ENCODE measurements around the gene GNMT. TPM values are rescaled to one million over a fixed set of nuclear protein-coding genes. Genes with fewer than 3 reads are reported as not detected.

GNMT gene
- total RNA-seq, result not detected in 2 replicates

GRCh38 chr6:42960243-42961019, at the start of gene GNMT:
Gene GNMT (plus strand): TSS chr6:42960754. CDS start chr6:42960768, 14 bp downstream.

DNA sequence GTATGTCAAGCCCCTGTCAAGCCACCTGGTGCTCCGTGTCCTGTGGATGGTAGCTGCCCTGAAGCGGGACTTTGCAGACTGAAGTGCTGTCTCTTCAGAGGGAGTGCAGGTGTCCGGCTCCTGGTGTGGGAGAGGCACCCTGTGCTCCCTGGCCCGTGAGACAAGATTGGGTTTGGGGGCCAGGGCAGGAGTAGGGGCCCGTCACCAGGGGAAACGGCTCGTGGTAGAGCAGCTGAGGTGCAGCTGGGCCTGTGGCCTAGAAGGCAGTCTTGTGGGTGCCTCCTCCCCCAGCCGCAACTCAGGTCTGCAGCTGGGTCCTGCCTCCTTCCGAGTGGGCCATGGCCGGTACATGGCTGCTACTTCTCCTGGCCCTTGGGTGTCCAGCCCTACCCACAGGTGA, 44.8 kb upstream of the GNMT start, which contains the start of gene PTCRA:
PTCRA (plus strand) TSS at position 322 of the 400 bp plus-strand sequence; CDS start at position 339, 17 bp downstream.

GRCh38 chr6:42928986-42929820, 31.4 kb upstream of the GNMT start, which contains the start of gene CNPY3:
Gene CNPY3 (plus strand): TSS chr6:42929480. CDS start chr6:42929571, 91 bp downstream.

GRCh38 chr6:42978839-42979522, 18.4 kb downstream of the GNMT start, which contains the start of gene PEX6:
Gene PEX6 (minus strand): TSS chr6:42979181. CDS start chr6:42979150, 31 bp downstream.

GRCh38 chr6:42984001-42984923, 23.7 kb downstream of the GNMT start, which contains the start of gene PPP2R5D:
Gene PPP2R5D (plus strand): TSS chr6:42984570. CDS start chr6:42984678, 108 bp downstream.

Other genes with a start within 250 kb of the GNMT start
- gene PRPH2, start 238.2 kb upstream of the GNMT start, total RNA-seq, result 2.5 and 4.4 TPM in 2 replicates
- 44.1 and 45.3 TPM in 2 replicates for gene TBCC, start 214.7 kb upstream of the GNMT start, total RNA-seq
- gene BICRAL, start 178.7 kb upstream of the GNMT start, total RNA-seq, result 3.7 and 6.5 TPM in 2 replicates
- 104 and 121 TPM in 2 replicates for gene RPL7L1, start 81.1 kb upstream of the GNMT start, total RNA-seq
- not detected in 2 replicates for gene PTCRA, start 44.7 kb upstream of the GNMT start, total RNA-seq
- gene CNPY3, start 31.3 kb upstream of the GNMT start, total RNA-seq, result 30.5 and 54.6 TPM in 2 replicates
- gene PEX6, start 18.4 kb downstream of the GNMT start, total RNA-seq, result 16.5 and 60.2 TPM in 2 replicates
- 40.9 and 50.6 TPM in 2 replicates for gene PPP2R5D, start 23.8 kb downstream of the GNMT start, total RNA-seq
- gene MEA1, start 53.2 kb downstream of the GNMT start, total RNA-seq, result 43.7 and 94.3 TPM in 2 replicates
- 90.9 and 103 TPM in 2 replicates for gene KLHDC3, start 53.5 kb downstream of the GNMT start, total RNA-seq
- 56.5 and 88.6 TPM in 2 replicates for gene RRP36, start 60.9 kb downstream of the GNMT start, total RNA-seq
- 32.7 and 38.7 TPM in 2 replicates for gene CUL7, start 93.1 kb downstream of the GNMT start, total RNA-seq
- 35.9 and 41.3 TPM in 2 replicates for gene MRPL2, start 98.7 kb downstream of the GNMT start, total RNA-seq
- gene KLC4, start 98.9 kb downstream of the GNMT start, total RNA-seq, result 11.2 and 14.7 TPM in 2 replicates
- 144 and 240 TPM in 2 replicates for gene PTK7, start 115.6 kb downstream of the GNMT start, total RNA-seq
- gene SRF, start 210.5 kb downstream of the GNMT start, total RNA-seq, result 15.6 and 33.6 TPM in 2 replicates
- 12.2 and 15.9 TPM in 2 replicates for gene CUL9, start 221.4 kb downstream of the GNMT start, total RNA-seq